ENCODE results near the gene NCCRP1. TPM values are rescaled to one million over a fixed set of nuclear protein-coding genes. Genes with fewer than 3 reads are reported as not detected.

The NCCRP1 gene
- total RNA-seq, 2 experiments from 2014 or later, result not detected

DNA sequence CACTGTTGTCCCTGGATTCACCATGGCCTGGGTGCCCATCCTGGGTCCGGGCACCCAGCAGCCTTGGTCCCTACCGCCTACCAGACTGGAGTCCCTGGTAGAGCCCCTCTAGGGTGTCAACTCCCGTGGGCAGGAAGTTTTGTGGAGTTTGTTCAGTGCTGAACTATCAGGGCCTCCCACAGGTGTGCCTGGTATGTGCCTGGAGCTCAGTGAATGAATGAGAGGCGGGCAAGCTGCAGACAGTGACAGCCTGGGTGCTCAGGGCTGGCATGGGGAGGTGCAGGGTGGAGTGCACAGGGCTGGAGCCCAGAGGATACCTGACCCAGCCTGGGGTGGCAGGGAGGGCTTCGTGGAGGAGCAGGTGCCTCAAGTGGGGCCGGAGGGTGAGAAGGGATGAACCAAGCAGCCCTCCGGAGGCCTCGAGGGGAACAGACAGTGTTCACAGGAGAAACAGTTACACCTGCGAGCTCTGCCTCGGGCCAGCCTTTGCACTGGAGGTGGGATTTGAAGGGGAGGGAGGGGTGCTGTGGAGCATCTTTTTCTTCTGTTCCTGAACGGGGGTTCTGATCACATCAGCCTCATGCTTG is 41.6 kb upstream of the NCCRP1 start:
- no peaks in the 10 kb centered on the region for H3K9me3 ChIP-seq (ENCODE audit: low read length)
- intact Hi-C loops (cut with micrococcal nuclease; ENCODE audit: unreplicated experiment), result no loop called here
- TF ChIP-seq EZH2phosphoT487 (IDR thresholded peaks at IDR 0.05; ENCODE audit: borderline replicate concordance, low read depth, low read length), result no peak
- TF ChIP-seq, protein P1, sequence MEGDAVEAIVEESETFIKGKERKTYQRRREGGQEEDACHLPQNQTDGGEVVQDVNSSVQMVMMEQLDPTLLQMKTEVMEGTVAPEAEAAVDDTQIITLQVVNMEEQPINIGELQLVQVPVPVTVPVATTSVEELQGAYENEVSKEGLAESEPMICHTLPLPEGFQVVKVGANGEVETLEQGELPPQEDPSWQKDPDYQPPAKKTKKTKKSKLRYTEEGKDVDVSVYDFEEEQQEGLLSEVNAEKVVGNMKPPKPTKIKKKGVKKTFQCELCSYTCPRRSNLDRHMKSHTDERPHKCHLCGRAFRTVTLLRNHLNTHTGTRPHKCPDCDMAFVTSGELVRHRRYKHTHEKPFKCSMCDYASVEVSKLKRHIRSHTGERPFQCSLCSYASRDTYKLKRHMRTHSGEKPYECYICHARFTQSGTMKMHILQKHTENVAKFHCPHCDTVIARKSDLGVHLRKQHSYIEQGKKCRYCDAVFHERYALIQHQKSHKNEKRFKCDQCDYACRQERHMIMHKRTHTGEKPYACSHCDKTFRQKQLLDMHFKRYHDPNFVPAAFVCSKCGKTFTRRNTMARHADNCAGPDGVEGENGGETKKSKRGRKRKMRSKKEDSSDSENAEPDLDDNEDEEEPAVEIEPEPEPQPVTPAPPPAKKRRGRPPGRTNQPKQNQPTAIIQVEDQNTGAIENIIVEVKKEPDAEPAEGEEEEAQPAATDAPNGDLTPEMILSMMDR (conservative IDR thresholded peaks at IDR 0.05; ENCODE audit: low read length), result no peak
- no peak overlapping the region for H3K27ac ChIP-seq (ENCODE audit: low read depth, low read length, poor library complexity, severe bottlenecking)
- H2AFZ ChIP-seq (ENCODE audit: low read length), result no peak overlapping the region
- CTCF ChIA-PET (ENCODE audit: unreplicated experiment), result no interaction called here
- POLR2A ChIA-PET, result no interaction called here
- no peaks in the 10 kb centered on the region for H3K36me3 ChIP-seq (ENCODE audit: insufficient read depth, low read length)
- no peak overlapping the region for H3K4me2 ChIP-seq (ENCODE audit: low read length)
- H3K4me1 ChIP-seq (ENCODE audit: insufficient read depth, low read length, poor library complexity, severe bottlenecking), result no peaks in the 10 kb centered on the region
- BruUV-seq (replicated peaks), result no TSS peak
- H3K4me3 ChIP-seq (ENCODE audit: low read depth, low read length, poor library complexity, severe bottlenecking), result no peak overlapping the region
- H3K9me2 ChIP-seq (ENCODE audit: insufficient read depth, low read length), result no peaks in the 10 kb centered on the region
- no peak for DNase-seq (ENCODE audit: low spot score)
- H3K79me2 ChIP-seq (ENCODE audit: insufficient read depth, low read depth, low read length), result no peaks in the 10 kb centered on the region
- no peaks in the 10 kb centered on the region for H4K20me1 ChIP-seq (ENCODE audit: insufficient read depth, low read length)

DNA sequence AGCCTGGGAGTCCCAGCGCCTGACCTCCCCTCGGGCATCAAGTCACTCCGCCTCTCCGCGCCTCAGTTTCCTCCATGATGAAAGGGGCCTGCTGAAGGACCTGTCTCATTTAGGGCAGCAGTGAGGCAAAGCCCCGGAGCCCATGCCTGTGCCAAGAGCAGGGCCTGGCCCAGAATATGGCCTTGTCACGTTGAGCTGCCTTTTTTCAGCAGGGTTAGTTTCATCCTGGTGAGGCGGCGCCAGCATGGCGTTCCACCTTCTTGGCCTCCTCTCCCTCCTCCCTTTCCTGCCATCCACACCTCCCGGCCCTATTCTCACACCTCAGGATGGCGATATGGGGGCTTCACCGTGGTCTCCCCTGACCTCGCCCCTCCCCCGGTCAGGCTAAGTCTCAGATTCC is 41.0 kb upstream of the NCCRP1 start:
- no peak for TF ChIP-seq EZH2phosphoT487 (IDR thresholded peaks at IDR 0.05; ENCODE audit: borderline replicate concordance, low read depth, low read length)
- TF ChIP-seq, protein P1 (conservative IDR thresholded peaks at IDR 0.05; ENCODE audit: low read length), result no peak
- H3K36me3 ChIP-seq (ENCODE audit: insufficient read depth, low read length), result no peaks in the 10 kb centered on the region
- H4K20me1 ChIP-seq (ENCODE audit: insufficient read depth, low read length), result no peaks in the 10 kb centered on the region
- no peak overlapping the region for H2AFZ ChIP-seq (ENCODE audit: low read length)
- H3K4me2 ChIP-seq (ENCODE audit: low read length), result no peak overlapping the region
- H3K9me2 ChIP-seq (ENCODE audit: insufficient read depth, low read length), result no peaks in the 10 kb centered on the region
- H3K79me2 ChIP-seq (ENCODE audit: insufficient read depth, low read depth, low read length), result no peaks in the 10 kb centered on the region
- H3K9me3 ChIP-seq (ENCODE audit: low read length), result no peaks in the 10 kb centered on the region
- no peak overlapping the region for H3K4me3 ChIP-seq (ENCODE audit: low read depth, low read length, poor library complexity, severe bottlenecking)
- intact Hi-C loops (cut with micrococcal nuclease; ENCODE audit: unreplicated experiment), result no loop called here
- ChIA-PET POLR2A (no interaction called here), CTCF (ENCODE audit: unreplicated experiment) (no interaction called here)
- no TSS peak for BruUV-seq (replicated peaks)
- H3K4me1 ChIP-seq (ENCODE audit: insufficient read depth, low read length, poor library complexity, severe bottlenecking), result no peaks in the 10 kb centered on the region
- no peak for DNase-seq (ENCODE audit: low spot score)
- no peak overlapping the region for H3K27ac ChIP-seq (ENCODE audit: low read depth, low read length, poor library complexity, severe bottlenecking)

DNA sequence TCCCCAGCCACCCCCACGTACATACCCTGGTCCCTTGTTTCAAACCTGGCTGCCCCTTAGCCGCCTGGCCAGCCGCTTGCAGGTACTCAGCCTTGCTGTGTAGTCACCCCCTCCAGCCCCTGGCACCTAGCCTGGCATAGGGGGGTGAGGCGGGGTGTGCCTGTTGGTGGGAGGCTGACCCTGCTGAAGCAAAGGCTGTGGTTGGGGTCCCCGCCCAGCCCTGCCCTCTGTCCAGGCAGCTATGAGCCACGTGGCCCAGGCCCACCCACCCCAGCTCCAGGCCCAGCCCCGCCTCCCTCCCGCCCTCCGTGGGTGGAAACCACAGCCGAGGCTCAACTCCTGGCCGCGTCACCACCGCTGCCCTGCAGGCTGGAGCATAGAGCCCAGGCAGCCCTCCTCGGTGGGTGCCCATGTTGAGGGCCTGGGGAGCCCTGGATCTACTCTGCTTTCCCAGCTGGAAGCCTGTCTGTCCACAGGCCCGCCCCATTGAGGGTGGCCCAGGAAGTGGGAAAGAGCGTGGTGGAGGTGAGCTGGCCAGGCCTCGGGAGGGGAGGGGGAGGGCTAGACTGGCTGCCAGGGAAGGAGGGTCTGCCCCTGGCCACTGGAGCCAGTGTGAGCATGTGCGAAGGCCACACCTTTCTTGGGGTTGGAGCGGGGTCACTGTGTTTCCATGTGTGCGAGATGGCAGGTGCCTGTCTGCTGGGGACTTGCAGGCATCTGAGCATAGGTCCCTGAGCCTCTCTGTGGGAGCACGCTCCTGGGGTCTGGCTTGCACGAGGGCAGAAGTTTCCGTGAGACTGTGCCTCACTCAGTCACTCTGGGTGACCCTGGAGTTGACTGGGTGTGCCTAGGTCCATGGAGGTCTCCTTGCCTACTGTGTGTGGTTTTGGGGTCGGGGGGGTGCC is 40.2 kb upstream of the NCCRP1 start:
- no peak overlapping the region for H3K4me2 ChIP-seq (ENCODE audit: low read length)
- no peak overlapping the region for H2AFZ ChIP-seq (ENCODE audit: low read length)
- H3K4me3 ChIP-seq (ENCODE audit: low read depth, low read length, poor library complexity, severe bottlenecking), result no peak overlapping the region
- TF ChIP-seq, protein P1 (conservative IDR thresholded peaks at IDR 0.05; ENCODE audit: low read length), result no peak
- no peak for TF ChIP-seq EZH2phosphoT487 (IDR thresholded peaks at IDR 0.05; ENCODE audit: borderline replicate concordance, low read depth, low read length)
- DNase-seq (ENCODE audit: low spot score), result no peak
- H3K9me2 ChIP-seq (ENCODE audit: insufficient read depth, low read length), result no peaks in the 10 kb centered on the region
- no peaks in the 10 kb centered on the region for H3K79me2 ChIP-seq (ENCODE audit: insufficient read depth, low read depth, low read length)
- ChIA-PET POLR2A (no interaction called here), CTCF (ENCODE audit: unreplicated experiment) (no interaction called here)
- H3K27ac ChIP-seq (ENCODE audit: low read depth, low read length, poor library complexity, severe bottlenecking), result no peak overlapping the region
- H3K9me3 ChIP-seq (ENCODE audit: low read length), result no peaks in the 10 kb centered on the region
- no peaks in the 10 kb centered on the region for H4K20me1 ChIP-seq (ENCODE audit: insufficient read depth, low read length)
- H3K4me1 ChIP-seq (ENCODE audit: insufficient read depth, low read length, poor library complexity, severe bottlenecking), result no peaks in the 10 kb centered on the region
- H3K36me3 ChIP-seq (ENCODE audit: insufficient read depth, low read length), result no peaks in the 10 kb centered on the region
- intact Hi-C loops (cut with micrococcal nuclease; ENCODE audit: unreplicated experiment), result no loop called here
- no TSS peak for BruUV-seq (replicated peaks)
